ENCODE measurements around the gene VCAM1. TPM values are rescaled to one million over a fixed set of nuclear protein-coding genes. Genes with fewer than 3 reads are reported as not detected.

The VCAM1 gene
- polyA plus RNA-seq, 1 donor from 2014 or later: 3.2 TPM

GRCh38 chr1:100713626-100714025 is 5.9 kb upstream of the VCAM1 start:
- H3K27ac ChIP-seq (ENCODE audit: low read length): no peak overlapping the region
- H3F3A ChIP-seq (ENCODE audit: insufficient read depth, low read length, poor library complexity, severe bottlenecking): no peaks in the 10 kb centered on the region
- no peak overlapping the region for H3K9ac ChIP-seq (ENCODE audit: low read length)
- H4K20me1 ChIP-seq (ENCODE audit: insufficient read depth): no peaks in the 10 kb centered on the region
- no peaks in the 10 kb centered on the region for H3K9me3 ChIP-seq (ENCODE audit: low read length)
- H3K27me3 ChIP-seq (ENCODE audit: insufficient read depth, low read depth, low read length): no peaks in the 10 kb centered on the region
- no peak overlapping the region for H3K4me2 ChIP-seq (ENCODE audit: low read length)
- H3K9me2 ChIP-seq (ENCODE audit: insufficient read depth, low read length): no peaks in the 10 kb centered on the region
- no peaks in the 10 kb centered on the region for H3K36me3 ChIP-seq (ENCODE audit: insufficient read depth, low read length)
- TF ChIP-seq RAD21 (conservative IDR thresholded peaks at IDR 0.05) (no peak), EZH2 (IDR thresholded peaks at IDR 0.05; ENCODE audit: borderline replicate concordance, insufficient read depth, low read length, poor library complexity, severe bottlenecking) (no peak), REST (IDR thresholded peaks at IDR 0.05; ENCODE audit: borderline replicate concordance) (no peak), TAF1 (IDR thresholded peaks at IDR 0.05; ENCODE audit: low read depth) (no peak), EP300 (conservative IDR thresholded peaks at IDR 0.05; ENCODE audit: poor library complexity, severe bottlenecking) (no peak)
- H3K4me3 ChIP-seq (ENCODE audit: low read length): no peak overlapping the region
- no peak overlapping the region for H2AFZ ChIP-seq (ENCODE audit: low read depth, low read length)
- no peaks in the 10 kb centered on the region for H3K79me2 ChIP-seq (replicated peaks; ENCODE audit: insufficient read depth, low read length)

- Histone ChIP-seq H3K79me2 (replicated peaks; ENCODE audit: insufficient read depth, low read length) (no peaks in the 10 kb centered on the region), H3K4me3 (ENCODE audit: low read length) (no peak overlapping the region)
- TF ChIP-seq TAF1 (IDR thresholded peaks at IDR 0.05; ENCODE audit: low read depth) (no peak), EP300 (conservative IDR thresholded peaks at IDR 0.05; ENCODE audit: poor library complexity, severe bottlenecking) (no peak), SMC3 (conservative IDR thresholded peaks at IDR 0.05; ENCODE audit: poor library complexity) (no peak), POLR2AphosphoS5 (IDR thresholded peaks at IDR 0.05) (no peak), EZH2 (IDR thresholded peaks at IDR 0.05; ENCODE audit: borderline replicate concordance, insufficient read depth, low read length, poor library complexity, severe bottlenecking) (no peak), RAD21 (conservative IDR thresholded peaks at IDR 0.05) (no peak), MXI1 (conservative IDR thresholded peaks at IDR 0.05; ENCODE audit: poor library complexity, severe bottlenecking) (no peak), REST (IDR thresholded peaks at IDR 0.05; ENCODE audit: borderline replicate concordance) (no peak), CTCF (IDR thresholded peaks at IDR 0.05; ENCODE audit: poor library complexity, severe bottlenecking) (no peak)
These were observed 4.9 kb upstream of the VCAM1 start for GRCh38 chr1:100714599-100714998.

More at GRCh38 chr1:100714599-100714998, 4.9 kb upstream of the VCAM1 start:
- no peaks in the 10 kb centered on the region for H3K9me3 ChIP-seq (ENCODE audit: low read length)
- no peak overlapping the region for H3K9ac ChIP-seq (ENCODE audit: low read length)
- H3K36me3 ChIP-seq (ENCODE audit: insufficient read depth, low read length): no peaks in the 10 kb centered on the region
- H4K20me1 ChIP-seq (ENCODE audit: insufficient read depth): no peaks in the 10 kb centered on the region
- no peaks in the 10 kb centered on the region for H3F3A ChIP-seq (ENCODE audit: insufficient read depth, low read length, poor library complexity, severe bottlenecking)
- H3K27ac ChIP-seq (ENCODE audit: low read length): no peak overlapping the region
- H3K4me2 ChIP-seq (ENCODE audit: low read length): no peak overlapping the region
- H2AFZ ChIP-seq (ENCODE audit: low read depth, low read length): no peak overlapping the region
- H3K27me3 ChIP-seq (ENCODE audit: insufficient read depth, low read depth, low read length): no peaks in the 10 kb centered on the region
- no peaks in the 10 kb centered on the region for H3K9me2 ChIP-seq (ENCODE audit: insufficient read depth, low read length)

All from neural cell (in vitro differentiated cells).